Thoracic aorta (tissue), 2 donors: ENCODE results near the gene DNASE1L1. TPM values are rescaled to one million over a fixed set of nuclear protein-coding genes. Genes with fewer than 3 reads are reported as not detected.

ENCODE experiments used
- ATAC-seq: fragments of 150-250 bp; one replicate; pipeline ENCODE4 v1.8.0; 2017; ENCODE audit warnings: low read depth; ENCODE audit not compliant: insufficient number of reproducible peaks, low FRiP score
- DNase-seq: peaks from one replicate; pipeline ENCODE4 v3.0.0-alpha.2; 2020; ENCODE audit warnings: low spot score
- H3K27ac ChIP-seq, 2 donors: fragments of 200-600 bp; sonication (generic); 1 replicate in 1 of 2; 2 replicates in 1 of 2; pipeline ENCODE4 v1.5.1; 2016; ENCODE audit warnings: mild to moderate bottlenecking in 2 of 2, moderate library complexity in 2 of 2
- H3K27me3 ChIP-seq: fragments of 200-600 bp; sonication (generic); replicated peaks from 2 replicates; pipeline ENCODE4 v1.6.0; 2016; ENCODE audit warnings: mild to moderate bottlenecking; ENCODE audit not compliant: insufficient read depth
- H3K36me3 ChIP-seq: fragments of 200-600 bp; sonication (generic); one replicate; pipeline ENCODE4 v1.5.1; 2016
- H3K4me1 ChIP-seq, 2 donors: fragments of 200-600 bp; sonication (generic); 1 replicate in 1 of 2; 2 replicates in 1 of 2; pipeline versions ENCODE4 v1.5.1 to v1.6.0; 2016; ENCODE audit warnings: low read depth in 2 of 2, mild to moderate bottlenecking in 1 of 2; ENCODE audit not compliant: control insufficient read depth in 1 of 2
- H3K4me3 ChIP-seq: fragments of 200-600 bp; sonication (generic); 2 replicates; pipeline ENCODE4 v1.5.1; 2016; ENCODE audit warnings: mild to moderate bottlenecking
- H3K9me3 ChIP-seq: fragments of 200-600 bp; sonication (generic); 2 replicates; pipeline ENCODE4 v1.5.1; 2016
- CTCF ChIP-seq: fragments of 200-600 bp; sonication (generic); IDR thresholded peaks from one replicate; pipeline ENCODE4 v1.5.1; 2019; ENCODE audit warnings: antibody characterized with exemption
- total RNA-seq, 2 donors: library from RNA; depleted of rRNA; stranded (reverse); fragments of >200 nt; gene quantifications; one replicate each; pipeline versions ENCODE4 v1.1.0 to v1.2.3, GENCODE V29; 2016

Gene DNASE1L1
- total RNA-seq, 2 donors from 2014 or later = 39.9 to 41.8 TPM

- Histone ChIP-seq H3K36me3 (peaks cover 27% of the 10 kb centered on the region), H3K4me1 (peaks cover 13 to 30% of the 10 kb centered on the region in 2 donors), H3K27ac (peak overlapping the region; percentile 92 to 97), H3K27me3 (no peaks in the 10 kb centered on the region), H3K9me3 (no peaks in the 10 kb centered on the region), H3K4me3 (peak overlapping the region; percentile 83)
- TF ChIP-seq CTCF = no peak
- no peak for ATAC-seq
- no peak for DNase-seq
These were observed 37.2 kb downstream of the DNASE1L1 start for GRCh38 chrX:154371789-154372300.

- Histone ChIP-seq H3K27me3 (no peaks in the 10 kb centered on the region), H3K4me1 (peaks cover 11 to 30% of the 10 kb centered on the region in 2 donors), H3K27ac (peak overlapping the region; percentile 92 to 97), H3K4me3 (peak overlapping the region; percentile 83), H3K9me3 (no peaks in the 10 kb centered on the region), H3K36me3 (peaks cover 32% of the 10 kb centered on the region)
- DNase-seq = peak; percentile 72
- ATAC-seq = no peak
- TF ChIP-seq CTCF = no peak
These were observed 37.9 kb downstream of the DNASE1L1 start for GRCh38 chrX:154371017-154371788.

- H3K4me3 ChIP-seq = peak overlapping the region; percentile 83
- H3K27ac ChIP-seq = peak overlapping the region; percentile 88 to 97
- peaks cover 39% of the 10 kb centered on the region for H3K36me3 ChIP-seq
- no peak for TF ChIP-seq CTCF
- DNase-seq (no peak), ATAC-seq (no peak)
- H3K4me1 ChIP-seq = peaks cover 11 to 34% of the 10 kb centered on the region in 2 donors
- H3K9me3 ChIP-seq = no peaks in the 10 kb centered on the region
- H3K27me3 ChIP-seq = no peaks in the 10 kb centered on the region
These were observed 38.6 kb downstream of the DNASE1L1 start for GRCh38 chrX:154370300-154371016.

- no peaks in the 10 kb centered on the region for H3K9me3 ChIP-seq
- peaks cover 47% of the 10 kb centered on the region for H3K36me3 ChIP-seq
- peak overlapping the region; percentile 92 to 97 for H3K27ac ChIP-seq
- TF ChIP-seq CTCF = no peak
- H3K4me1 ChIP-seq = peaks cover 11 to 37% of the 10 kb centered on the region in 2 donors
- H3K27me3 ChIP-seq = no peaks in the 10 kb centered on the region
- peak; percentile 59 for DNase-seq
- ATAC-seq = peak; percentile 44
- peak overlapping the region; percentile 83 for H3K4me3 ChIP-seq
These were observed 39.4 kb downstream of the DNASE1L1 start for GRCh38 chrX:154369449-154370299.
